CD8-positive, alpha-beta memory T cell (primary cell): ENCODE results near the gene FIGN. TPM values are rescaled to one million over a fixed set of nuclear protein-coding genes. Genes with fewer than 3 reads are reported as not detected.

Experiments
- CTCF ChIA-PET: fragments of 350-600 bp; sonication (Branson Sonifier 250); formaldehyde crosslinking; loops from one replicate; lab custom pipeline; 2021; ENCODE audit warnings: antibody characterized with exemption; lab: Charles Lee
- POLR2A ChIA-PET: fragments of 350-600 bp; sonication (Branson Sonifier 250); formaldehyde crosslinking; loops from one replicate; lab custom pipeline; 2021; ENCODE audit warnings: antibody characterized with exemption; lab: Charles Lee
- DNase-seq, 5 donors: peaks; one replicate each; pipeline versions ENCODE4 v3.0.0 to v3.0.0-alpha.2; 2020 to 2022; ENCODE audit warnings: mixed read lengths in 1 of 5
- H3K27ac ChIP-seq: one replicate; pipeline ENCODE4 v1.7.0; 2013; ENCODE audit warnings: low read depth, mild to moderate bottlenecking, low read length, moderate library complexity
- H3K27me3 ChIP-seq: 2 replicates; pipeline ENCODE4 v1.7.0; 2013; ENCODE audit warnings: low read length, mild to moderate bottlenecking; ENCODE audit not compliant: insufficient read depth, poor library complexity, severe bottlenecking
- H3K36me3 ChIP-seq: 2 replicates; pipeline ENCODE4 v1.7.0; 2013; ENCODE audit warnings: mild to moderate bottlenecking, low read length, moderate library complexity; ENCODE audit not compliant: insufficient read depth
- H3K4me1 ChIP-seq: 2 replicates; pipeline ENCODE4 v1.7.0; 2013; ENCODE audit warnings: mild to moderate bottlenecking, low read length, moderate library complexity; ENCODE audit not compliant: insufficient read depth
- H3K4me3 ChIP-seq: 2 replicates; pipeline ENCODE4 v1.7.0; 2013; ENCODE audit warnings: mild to moderate bottlenecking, low read length
- H3K9me3 ChIP-seq: 2 replicates; pipeline ENCODE4 v1.7.0; 2013; ENCODE audit warnings: mild to moderate bottlenecking, low read length
- H3K27ac Mint-ChIP-seq, 8 donors: one replicate each; pipeline ENCODE4 v1.8.0; 2020 to 2021; ENCODE audit warnings: mixed read lengths in 8 of 8, mild to moderate bottlenecking in 6 of 8, inconsistent platforms in 3 of 8, moderate library complexity in 3 of 8
- H3K27me3 Mint-ChIP-seq, 2 donors: one replicate each; pipeline ENCODE4 v1.8.0; 2020 to 2021; ENCODE audit warnings: mixed read lengths in 2 of 2, mild to moderate bottlenecking in 1 of 2, moderate library complexity in 1 of 2
- H3K36me3 Mint-ChIP-seq, 3 donors: one replicate each; pipeline ENCODE4 v1.8.0; 2020 to 2021; ENCODE audit warnings: mixed read lengths in 3 of 3, inconsistent platforms in 1 of 3, mild to moderate bottlenecking in 1 of 3
- H3K4me1 Mint-ChIP-seq, 3 donors: one replicate each; pipeline ENCODE4 v1.8.0; 2020 to 2021; ENCODE audit warnings: mixed read lengths in 3 of 3, inconsistent platforms in 1 of 3, mild to moderate bottlenecking in 1 of 3
- H3K4me3 Mint-ChIP-seq, 7 donors: one replicate each; pipeline ENCODE4 v1.8.0; 2020 to 2021; ENCODE audit warnings: mixed read lengths in 7 of 7, mild to moderate bottlenecking in 6 of 7, moderate library complexity in 4 of 7, inconsistent platforms in 2 of 7
- H3K9me3 Mint-ChIP-seq, 5 donors: one replicate each; pipeline ENCODE4 v1.8.0; 2020 to 2022; ENCODE audit warnings: mixed read lengths in 5 of 5, mild to moderate bottlenecking in 3 of 5, moderate library complexity in 2 of 5, inconsistent platforms in 1 of 5
- polyA plus RNA-seq: library from polyadenylated mRNA; unstranded; fragments of 300-500 nt; fragmentation: Illumina TruSeq; gene quantifications from one replicate; pipeline ENCODE4 v1.2.3, GENCODE V29; 2021
- total RNA-seq, 2 experiments: library from RNA; stranded (reverse); gene quantifications; one replicate each; pipeline ENCODE4 v1.2.3, GENCODE V29; 2021

Gene FIGN
- total and polyA plus RNA-seq, 3 experiments from 2014 or later, result not detected

GRCh38 chr2:163611557-163611906 is 124.3 kb downstream of the FIGN start:
- Mint-ChIP-seq H3K27me3 (no peaks in the 10 kb centered on the region), H3K4me1 (no peaks in the 10 kb centered on the region), H3K4me3 (no peak overlapping the region), H3K27ac (no peak overlapping the region), H3K36me3 (no peaks in the 10 kb centered on the region), H3K9me3 (peaks cover 0 to 12% (median 4%) of the 10 kb centered on the region in 5 donors)
- POLR2A ChIA-PET, result no interaction called here
- Histone ChIP-seq H3K36me3 (no peaks in the 10 kb centered on the region), H3K9me3 (no peaks in the 10 kb centered on the region), H3K4me3 (no peak overlapping the region), H3K4me1 (no peaks in the 10 kb centered on the region), H3K27ac (no peak overlapping the region), H3K27me3 (no peaks in the 10 kb centered on the region)
- CTCF ChIA-PET, result no interaction called here
- no peak for DNase-seq

- POLR2A ChIA-PET, result no interaction called here
Observed at GRCh38 chr2:163610817-163611556, 124.8 kb downstream of the FIGN start.

GRCh38 chr2:163607630-163608029 is 128.2 kb downstream of the FIGN start:
- no peaks in the 10 kb centered on the region for H3K36me3 Mint-ChIP-seq
- no peaks in the 10 kb centered on the region for H3K27me3 ChIP-seq
- no peak overlapping the region for H3K4me3 Mint-ChIP-seq
- H3K27me3 Mint-ChIP-seq, result peaks cover 0 to 2% of the 10 kb centered on the region in 2 donors
- no peaks in the 10 kb centered on the region for H3K9me3 ChIP-seq
- H3K9me3 Mint-ChIP-seq, result peaks cover 0 to 12% (median 5%) of the 10 kb centered on the region in 5 donors
- H3K27ac Mint-ChIP-seq, result no peak overlapping the region
- no peak overlapping the region for H3K4me3 ChIP-seq
- DNase-seq, result no peak
- no peaks in the 10 kb centered on the region for H3K4me1 ChIP-seq
- ChIA-PET POLR2A (no interaction called here), CTCF (no interaction called here)
- H3K36me3 ChIP-seq, result no peaks in the 10 kb centered on the region
- no peak overlapping the region for H3K27ac ChIP-seq
- H3K4me1 Mint-ChIP-seq, result no peaks in the 10 kb centered on the region

More at GRCh38 chr2:163610817-163611556, 124.8 kb downstream of the FIGN start:
- H3K9me3 Mint-ChIP-seq, result peaks cover 0 to 12% (median 4%) of the 10 kb centered on the region in 5 donors
- DNase-seq, result no peak
- H3K4me1 Mint-ChIP-seq, result no peaks in the 10 kb centered on the region
- no peak overlapping the region for H3K4me3 Mint-ChIP-seq
- H3K9me3 ChIP-seq, result no peaks in the 10 kb centered on the region
- H3K36me3 ChIP-seq, result no peaks in the 10 kb centered on the region
- H3K27ac ChIP-seq, result no peak overlapping the region
- H3K27me3 ChIP-seq, result no peaks in the 10 kb centered on the region
- no peak overlapping the region for H3K4me3 ChIP-seq
- no peak overlapping the region for H3K27ac Mint-ChIP-seq
- no peaks in the 10 kb centered on the region for H3K27me3 Mint-ChIP-seq
- H3K36me3 Mint-ChIP-seq, result no peaks in the 10 kb centered on the region
- no peaks in the 10 kb centered on the region for H3K4me1 ChIP-seq
- CTCF ChIA-PET, result no interaction called here

GRCh38 chr2:163606878-163607277 is 128.9 kb downstream of the FIGN start:
- ChIA-PET POLR2A (no interaction called here), CTCF (no interaction called here)
- no peak overlapping the region for H3K27ac ChIP-seq
- no peaks in the 10 kb centered on the region for H3K9me3 ChIP-seq
- H3K4me3 ChIP-seq, result no peak overlapping the region
- Mint-ChIP-seq H3K27ac (no peak overlapping the region), H3K9me3 (peaks cover 0 to 12% (median 3%) of the 10 kb centered on the region in 5 donors), H3K4me1 (no peaks in the 10 kb centered on the region), H3K4me3 (no peak overlapping the region), H3K36me3 (no peaks in the 10 kb centered on the region), H3K27me3 (peaks cover 0 to 2% of the 10 kb centered on the region in 2 donors)
- no peaks in the 10 kb centered on the region for H3K4me1 ChIP-seq
- H3K27me3 ChIP-seq, result no peaks in the 10 kb centered on the region
- H3K36me3 ChIP-seq, result no peaks in the 10 kb centered on the region
- no peak for DNase-seq

GRCh38 chr2:163605779-163606178 is 130.0 kb downstream of the FIGN start:
- Mint-ChIP-seq H3K4me3 (no peak overlapping the region), H3K9me3 (peaks cover 0 to 12% (median 3%) of the 10 kb centered on the region in 5 donors), H3K27ac (no peak overlapping the region), H3K27me3 (peaks cover 0 to 2% of the 10 kb centered on the region in 2 donors), H3K36me3 (no peaks in the 10 kb centered on the region), H3K4me1 (no peaks in the 10 kb centered on the region)
- H3K27ac ChIP-seq, result no peak overlapping the region
- DNase-seq, result no peak
- H3K36me3 ChIP-seq, result no peaks in the 10 kb centered on the region
- no peaks in the 10 kb centered on the region for H3K27me3 ChIP-seq
- ChIA-PET CTCF (no interaction called here), POLR2A (no interaction called here)
- no peaks in the 10 kb centered on the region for H3K4me1 ChIP-seq
- no peak overlapping the region for H3K4me3 ChIP-seq
- no peaks in the 10 kb centered on the region for H3K9me3 ChIP-seq

GRCh38 chr2:163604941-163605555 is 130.8 kb downstream of the FIGN start:
- DNase-seq, result no peak
- no peaks in the 10 kb centered on the region for H3K4me1 ChIP-seq
- Mint-ChIP-seq H3K36me3 (no peaks in the 10 kb centered on the region), H3K27ac (no peak overlapping the region), H3K9me3 (peaks cover 0 to 16% (median 3%) of the 10 kb centered on the region in 5 donors), H3K27me3 (peaks cover 0 to 2% of the 10 kb centered on the region in 2 donors), H3K4me3 (no peak overlapping the region), H3K4me1 (no peaks in the 10 kb centered on the region)
- POLR2A ChIA-PET, result no interaction called here
- no peak overlapping the region for H3K27ac ChIP-seq
- no peaks in the 10 kb centered on the region for H3K36me3 ChIP-seq
- CTCF ChIA-PET, result no interaction called here
- no peak overlapping the region for H3K4me3 ChIP-seq
- no peaks in the 10 kb centered on the region for H3K27me3 ChIP-seq
- H3K9me3 ChIP-seq, result no peaks in the 10 kb centered on the region

- no peak for DNase-seq
- no peak overlapping the region for H3K4me3 ChIP-seq
- Mint-ChIP-seq H3K9me3 (peaks cover 0 to 8% (median 3%) of the 10 kb centered on the region in 5 donors), H3K4me1 (no peaks in the 10 kb centered on the region), H3K27me3 (peaks cover 0 to 2% of the 10 kb centered on the region in 2 donors), H3K27ac (no peak overlapping the region), H3K4me3 (no peak overlapping the region), H3K36me3 (no peaks in the 10 kb centered on the region)
- no peaks in the 10 kb centered on the region for H3K4me1 ChIP-seq
- H3K27ac ChIP-seq, result no peak overlapping the region
- ChIA-PET POLR2A (no interaction called here), CTCF (no interaction called here)
- H3K9me3 ChIP-seq, result no peaks in the 10 kb centered on the region
- no peaks in the 10 kb centered on the region for H3K36me3 ChIP-seq
- H3K27me3 ChIP-seq, result no peaks in the 10 kb centered on the region
Observed at GRCh38 chr2:163602196-163602595, 133.6 kb downstream of the FIGN start.

GRCh38 chr2:163601377-163601776 is 134.4 kb downstream of the FIGN start:
- Mint-ChIP-seq H3K4me3 (no peak overlapping the region), H3K27me3 (peaks cover 0 to 2% of the 10 kb centered on the region in 2 donors), H3K4me1 (no peaks in the 10 kb centered on the region), H3K36me3 (no peaks in the 10 kb centered on the region), H3K27ac (no peak overlapping the region), H3K9me3 (peaks cover 0 to 12% (median 5%) of the 10 kb centered on the region in 5 donors)
- Histone ChIP-seq H3K4me3 (no peak overlapping the region), H3K36me3 (no peaks in the 10 kb centered on the region), H3K27me3 (no peaks in the 10 kb centered on the region), H3K27ac (no peak overlapping the region), H3K9me3 (no peaks in the 10 kb centered on the region), H3K4me1 (no peaks in the 10 kb centered on the region)
- ChIA-PET CTCF (no interaction called here), POLR2A (no interaction called here)
- DNase-seq, result no peak
